Caco-2 (cell line): ENCODE results near the gene ANXA5. TPM values are rescaled to one million over a fixed set of nuclear protein-coding genes. Genes with fewer than 3 reads are reported as not detected.

Experiments used
- BruUV-seq: library from RNA; stranded (reverse); fragments of 400-500 nt; replicated peaks from 2 replicates; lab custom pipeline; 2021; lab: Mats Ljungman, UMichigan
- CTCF ChIA-PET: fragments of 300-600 bp; sonication (Branson Sonifier 250); formaldehyde crosslinking; loops from one replicate; lab custom pipeline; 2022; ENCODE audit warnings: antibody characterized with exemption; lab: Charles Lee
- POLR2A ChIA-PET: fragments of 300-600 bp; sonication (Branson Sonifier 250); formaldehyde crosslinking; loops from one replicate; lab custom pipeline; 2022; ENCODE audit warnings: antibody characterized with exemption; lab: Charles Lee
- DNase-seq, 2 experiments: peaks; one replicate each; pipeline versions ENCODE4 v3.0.0 to v3.0.0-alpha.2; 2020 to 2022
- H3K27me3 ChIP-seq: replicated peaks from 2 replicates; pipeline ENCODE4 v1.6.0; 2011; ENCODE audit warnings: low read length; ENCODE audit not compliant: control insufficient read depth, insufficient read depth
- H3K36me3 ChIP-seq: 2 replicates; pipeline ENCODE4 v1.5.1; 2011; ENCODE audit warnings: low read length; ENCODE audit not compliant: control insufficient read depth, insufficient read depth
- H3K4me1 ChIP-seq: fragments of 250-450 bp; sonication (Bioruptor Pico); 2 replicates; pipeline ENCODE4 v1.5.1; 2020; ENCODE audit warnings: mild to moderate bottlenecking
- H3K4me3 ChIP-seq: 2 replicates; pipeline ENCODE4 v1.5.1; 2011; ENCODE audit warnings: low read depth, mild to moderate bottlenecking, control low read depth, low read length
- H3K9me3 ChIP-seq: fragments of 250-450 bp; sonication (Bioruptor Pico); 2 replicates; pipeline ENCODE4 v1.5.1; 2020; ENCODE audit warnings: mild to moderate bottlenecking, moderate library complexity
- H3K27ac Mint-ChIP-seq: one replicate; pipeline ENCODE4 v1.8.0; 2022; ENCODE audit warnings: mixed read lengths; ENCODE audit not compliant: unreplicated experiment
- H3K27me3 Mint-ChIP-seq: one replicate; pipeline ENCODE4 v1.8.0; 2022; ENCODE audit warnings: mixed read lengths; ENCODE audit not compliant: insufficient read depth, unreplicated experiment
- H3K36me3 Mint-ChIP-seq: one replicate; pipeline ENCODE4 v1.8.0; 2022; ENCODE audit warnings: mild to moderate bottlenecking, mixed read lengths; ENCODE audit not compliant: insufficient read depth, unreplicated experiment
- H3K4me1 Mint-ChIP-seq: one replicate; pipeline ENCODE4 v1.8.0; 2022; ENCODE audit warnings: low read depth, mixed read lengths; ENCODE audit not compliant: unreplicated experiment
- H3K4me3 Mint-ChIP-seq: one replicate; pipeline ENCODE4 v1.8.0; 2022; ENCODE audit warnings: mild to moderate bottlenecking, moderate library complexity, mixed read lengths; ENCODE audit not compliant: unreplicated experiment
- H3K9me3 Mint-ChIP-seq: one replicate; pipeline ENCODE4 v1.8.0; 2022; ENCODE audit warnings: mixed read lengths; ENCODE audit not compliant: unreplicated experiment
- CTCF ChIP-seq, 2 experiments: fragments of 200-600 bp in 1 of 2; IDR thresholded peaks; 1 replicate in 1 of 2; 2 replicates in 1 of 2; pipeline versions ENCODE4 v1.5.1 to v1.8.0; 2011 to 2022; ENCODE audit warnings: antibody characterized with exemption in 1 of 2, control low read depth in 1 of 2, inconsistent platforms in 1 of 2, low read depth in 1 of 2, low read length in 1 of 2, mild to moderate bottlenecking in 1 of 2, moderate library complexity in 1 of 2; ENCODE audit not compliant: insufficient read depth in 1 of 2, severe bottlenecking in 1 of 2, unreplicated experiment in 1 of 2
- intact Hi-C: fragments of 100-400 bp; cut with micrococcal nuclease; formaldehyde crosslinking; loops from one replicate; pipeline ENCODE4 v1.10.0; 2022; ENCODE audit not compliant: unreplicated experiment
- total RNA-seq: library from RNA; stranded (reverse); gene quantifications from 2 replicates; pipeline ENCODE4 v1.2.3, GENCODE V29; 2022

The ANXA5 gene
- total RNA-seq, 1 experiment from 2014 or later, result 359 TPM

- no TSS peak for BruUV-seq
- no peak for DNase-seq
- no peaks in the 10 kb centered on the region for H3K27me3 Mint-ChIP-seq
- H3K36me3 ChIP-seq, result no peaks in the 10 kb centered on the region
- no peak overlapping the region for H3K27ac Mint-ChIP-seq
- no peaks in the 10 kb centered on the region for H3K27me3 ChIP-seq
- POLR2A ChIA-PET, result no interaction called here
- no peak overlapping the region for H3K4me3 ChIP-seq
- no peaks in the 10 kb centered on the region for H3K9me3 ChIP-seq
- H3K4me3 Mint-ChIP-seq, result no peak overlapping the region
- CTCF ChIA-PET, result no interaction called here
- H3K9me3 Mint-ChIP-seq, result no peaks in the 10 kb centered on the region
- peaks cover 9% of the 10 kb centered on the region for H3K4me1 Mint-ChIP-seq
- intact Hi-C loops, result loop anchor here (1.0 to 5.0 kb wide), 3 partner anchors 78 to 466 kb away; no protein-coding TSS in a partner anchor
- TF ChIP-seq CTCF (IDR thresholded peaks at IDR 0.05; ENCODE audit: insufficient read depth in 1 of 2, low read depth in 1 of 2, low read length in 1 of 2, severe bottlenecking in 1 of 2, unreplicated experiment in 1 of 2), result no peak
- no peaks in the 10 kb centered on the region for H3K36me3 Mint-ChIP-seq
- no peaks in the 10 kb centered on the region for H3K4me1 ChIP-seq
Observed at GRCh38 chr4:121658125-121658524, 38.7 kb downstream of the ANXA5 start.

- TF ChIP-seq CTCF (IDR thresholded peaks at IDR 0.05; ENCODE audit: insufficient read depth in 1 of 2, low read depth in 1 of 2, low read length in 1 of 2, severe bottlenecking in 1 of 2, unreplicated experiment in 1 of 2), result peak in 1 of 2 experiments; percentile 56
- no peaks in the 10 kb centered on the region for H3K36me3 ChIP-seq
- POLR2A ChIA-PET, result no interaction called here
- H3K4me3 Mint-ChIP-seq, result no peak overlapping the region
- H3K27me3 ChIP-seq, result no peaks in the 10 kb centered on the region
- no peaks in the 10 kb centered on the region for H3K4me1 ChIP-seq
- peaks cover 9% of the 10 kb centered on the region for H3K4me1 Mint-ChIP-seq
- no peaks in the 10 kb centered on the region for H3K9me3 Mint-ChIP-seq
- no peaks in the 10 kb centered on the region for H3K27me3 Mint-ChIP-seq
- no TSS peak for BruUV-seq
- DNase-seq, result peak; percentile 66 to 72
- intact Hi-C loops, result loop anchor here (1.0 to 5.0 kb wide), 6 partner anchors 13 to 464 kb away; no protein-coding TSS in a partner anchor
- no peak overlapping the region for H3K4me3 ChIP-seq
- no peaks in the 10 kb centered on the region for H3K9me3 ChIP-seq
- no peaks in the 10 kb centered on the region for H3K36me3 Mint-ChIP-seq
- CTCF ChIA-PET, result interaction anchor here (0.6 to 2.3 kb wide), 6 partner anchors 20 to 464 kb away, joined by 3 to 15 read pairs (median 3); no protein-coding TSS in a partner anchor
- H3K27ac Mint-ChIP-seq, result no peak overlapping the region
Observed at GRCh38 chr4:121656269-121656641, 40.5 kb downstream of the ANXA5 start.

GRCh38 chr4:121655320-121656268 lies 41.2 kb downstream of the ANXA5 start:
- H3K9me3 ChIP-seq, result no peaks in the 10 kb centered on the region
- Mint-ChIP-seq H3K4me3 (no peak overlapping the region), H3K27me3 (no peaks in the 10 kb centered on the region), H3K9me3 (no peaks in the 10 kb centered on the region), H3K36me3 (no peaks in the 10 kb centered on the region), H3K27ac (no peak overlapping the region), H3K4me1 (peaks cover 9% of the 10 kb centered on the region)
- BruUV-seq, result no TSS peak
- intact Hi-C loops, result loop anchor here (1.0 to 5.0 kb wide), 6 partner anchors 12 to 463 kb away; no protein-coding TSS in a partner anchor
- no peak for DNase-seq
- ChIA-PET CTCF (interaction anchor here (1.0 to 2.3 kb wide), 4 partner anchors 21 to 463 kb away, joined by 3 to 15 read pairs (median 3); no protein-coding TSS in a partner anchor), POLR2A (no interaction called here)
- TF ChIP-seq CTCF (IDR thresholded peaks at IDR 0.05; ENCODE audit: insufficient read depth in 1 of 2, low read depth in 1 of 2, low read length in 1 of 2, severe bottlenecking in 1 of 2, unreplicated experiment in 1 of 2), result no peak
- no peaks in the 10 kb centered on the region for H3K27me3 ChIP-seq
- no peaks in the 10 kb centered on the region for H3K4me1 ChIP-seq
- H3K4me3 ChIP-seq, result no peak overlapping the region
- H3K36me3 ChIP-seq, result no peaks in the 10 kb centered on the region
